Natural killer cell (primary cell): ENCODE data around the gene ABCC8. TPM values are rescaled to one million over a fixed set of nuclear protein-coding genes. Genes with fewer than 3 reads are reported as not detected.

Experiments
- ATAC-seq, 3 donors: fragments of 150-1000 bp in 2 of 3; fragments of 200-7000 bp in 1 of 3; cut with Tn5 transposase; 1 replicate in 1 of 3; 2 replicates in 2 of 3; pipeline ENCODE4 v1.10.0; 2021; ENCODE audit warnings: mild to moderate bottlenecking in 2 of 3, moderate library complexity in 2 of 3
- DNase-seq, 2 donors: peaks; one replicate each; pipeline versions ENCODE4 v3.0.0 to v3.0.0-alpha.2; 2013 to 2021; ENCODE audit warnings: mixed read lengths in 1 of 2
- H3K27ac ChIP-seq: one replicate; pipeline ENCODE4 v1.5.1; 2013; ENCODE audit warnings: mild to moderate bottlenecking, low read length
- H3K27me3 ChIP-seq: one replicate; pipeline ENCODE4 v1.6.1; 2013; ENCODE audit warnings: low read length; ENCODE audit not compliant: control insufficient read depth, insufficient read depth
- H3K36me3 ChIP-seq: one replicate; pipeline ENCODE4 v1.6.1; 2013; ENCODE audit warnings: low read length; ENCODE audit not compliant: control insufficient read depth, insufficient read depth
- H3K4me1 ChIP-seq: one replicate; pipeline ENCODE4 v1.6.1; 2013; ENCODE audit warnings: low read length; ENCODE audit not compliant: control insufficient read depth, insufficient read depth
- H3K4me3 ChIP-seq: one replicate; pipeline ENCODE4 v1.5.1; 2013; ENCODE audit warnings: low read length
- H3K9me3 ChIP-seq: one replicate; pipeline ENCODE4 v1.6.1; 2013; ENCODE audit warnings: low read length; ENCODE audit not compliant: control insufficient read depth, insufficient read depth
- H3K27ac Mint-ChIP-seq, 2 donors: one replicate each; pipeline ENCODE4 v1.8.0; 2022; ENCODE audit warnings: mild to moderate bottlenecking in 2 of 2, mixed read lengths in 2 of 2, moderate library complexity in 1 of 2
- H3K27me3 Mint-ChIP-seq, 2 donors: one replicate each; pipeline ENCODE4 v1.8.0; 2022; ENCODE audit warnings: low read depth in 2 of 2, mixed read lengths in 2 of 2
- H3K36me3 Mint-ChIP-seq: one replicate; pipeline ENCODE4 v1.8.0; 2022; ENCODE audit warnings: mixed read lengths
- H3K4me1 Mint-ChIP-seq, 2 donors: one replicate each; pipeline ENCODE4 v1.8.0; 2022; ENCODE audit warnings: mixed read lengths in 2 of 2
- H3K4me3 Mint-ChIP-seq: one replicate; pipeline ENCODE4 v1.8.0; 2022; ENCODE audit warnings: mild to moderate bottlenecking, moderate library complexity, mixed read lengths
- H3K9me3 Mint-ChIP-seq, 2 donors: one replicate each; pipeline ENCODE4 v1.8.0; 2022; ENCODE audit warnings: mixed read lengths in 2 of 2
- WGBS: methylation state at CpG from one replicate; pipeline ENCODE4 v1.1.7; 2013; ENCODE audit warnings: missing lambda C conversion rate; ENCODE audit not compliant: insufficient coverage; 5-methylcytosine and 5-hydroxymethylcytosine counted together
- intact Hi-C: fragments of 100-400 bp; cut with micrococcal nuclease; formaldehyde crosslinking; loops from one replicate; pipeline ENCODE4 v1.14.2; 2022
- total RNA-seq, 4 donors: library from RNA; stranded (reverse); fragments of 120-200 nt in 1 of 4; gene quantifications; one replicate each; pipeline versions ENCODE4 v1.2.3 to v1.2.4, GENCODE V29; 2013 to 2022
- TF ChIP-seq, protein P1 (sequence below): fragments of 200-600 bp; IDR thresholded peaks from one replicate; pipeline ENCODE4 v1.8.0; 2022; ENCODE audit warnings: antibody characterized with exemption

ABCC8 gene
- total RNA-seq, 3 donors from 2014 or later (not counting 1 experiment from before 2014, with no cell fraction given): not detected

- intact Hi-C loops: loop anchor here (5.0 to 10.0 kb wide), 2 partner anchors 118 to 146 kb away; partner anchors contain the start of gene PIK3C2A
- Histone ChIP-seq H3K4me1 (peaks cover 20% of the 10 kb centered on the region), H3K27me3 (no peaks in the 10 kb centered on the region), H3K27ac (peak overlapping the region; percentile 37), H3K36me3 (no peaks in the 10 kb centered on the region), H3K9me3 (no peaks in the 10 kb centered on the region), H3K4me3 (peak overlapping the region; percentile 41)
- TF ChIP-seq, protein P1, sequence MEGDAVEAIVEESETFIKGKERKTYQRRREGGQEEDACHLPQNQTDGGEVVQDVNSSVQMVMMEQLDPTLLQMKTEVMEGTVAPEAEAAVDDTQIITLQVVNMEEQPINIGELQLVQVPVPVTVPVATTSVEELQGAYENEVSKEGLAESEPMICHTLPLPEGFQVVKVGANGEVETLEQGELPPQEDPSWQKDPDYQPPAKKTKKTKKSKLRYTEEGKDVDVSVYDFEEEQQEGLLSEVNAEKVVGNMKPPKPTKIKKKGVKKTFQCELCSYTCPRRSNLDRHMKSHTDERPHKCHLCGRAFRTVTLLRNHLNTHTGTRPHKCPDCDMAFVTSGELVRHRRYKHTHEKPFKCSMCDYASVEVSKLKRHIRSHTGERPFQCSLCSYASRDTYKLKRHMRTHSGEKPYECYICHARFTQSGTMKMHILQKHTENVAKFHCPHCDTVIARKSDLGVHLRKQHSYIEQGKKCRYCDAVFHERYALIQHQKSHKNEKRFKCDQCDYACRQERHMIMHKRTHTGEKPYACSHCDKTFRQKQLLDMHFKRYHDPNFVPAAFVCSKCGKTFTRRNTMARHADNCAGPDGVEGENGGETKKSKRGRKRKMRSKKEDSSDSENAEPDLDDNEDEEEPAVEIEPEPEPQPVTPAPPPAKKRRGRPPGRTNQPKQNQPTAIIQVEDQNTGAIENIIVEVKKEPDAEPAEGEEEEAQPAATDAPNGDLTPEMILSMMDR: no peak
- H3K4me3 Mint-ChIP-seq: peak overlapping the region; percentile 93
- WGBS: under 1% methylated on average over 69 of the region's 69 CpGs
- peak overlapping the region; percentile 88 for H3K27ac Mint-ChIP-seq
- H3K4me1 Mint-ChIP-seq: peaks cover 36 to 38% of the 10 kb centered on the region in 2 donors
- no peaks in the 10 kb centered on the region for H3K36me3 Mint-ChIP-seq
- DNase-seq (peak; percentile 53 to 71), ATAC-seq (peak; percentile 41 to 61 (median 47))
- H3K27me3 Mint-ChIP-seq: no peaks in the 10 kb centered on the region
- no peaks in the 10 kb centered on the region for H3K9me3 Mint-ChIP-seq
These were observed 123.5 kb downstream of the ABCC8 start for GRCh38 chr11:17352950-17353820.

DNA sequence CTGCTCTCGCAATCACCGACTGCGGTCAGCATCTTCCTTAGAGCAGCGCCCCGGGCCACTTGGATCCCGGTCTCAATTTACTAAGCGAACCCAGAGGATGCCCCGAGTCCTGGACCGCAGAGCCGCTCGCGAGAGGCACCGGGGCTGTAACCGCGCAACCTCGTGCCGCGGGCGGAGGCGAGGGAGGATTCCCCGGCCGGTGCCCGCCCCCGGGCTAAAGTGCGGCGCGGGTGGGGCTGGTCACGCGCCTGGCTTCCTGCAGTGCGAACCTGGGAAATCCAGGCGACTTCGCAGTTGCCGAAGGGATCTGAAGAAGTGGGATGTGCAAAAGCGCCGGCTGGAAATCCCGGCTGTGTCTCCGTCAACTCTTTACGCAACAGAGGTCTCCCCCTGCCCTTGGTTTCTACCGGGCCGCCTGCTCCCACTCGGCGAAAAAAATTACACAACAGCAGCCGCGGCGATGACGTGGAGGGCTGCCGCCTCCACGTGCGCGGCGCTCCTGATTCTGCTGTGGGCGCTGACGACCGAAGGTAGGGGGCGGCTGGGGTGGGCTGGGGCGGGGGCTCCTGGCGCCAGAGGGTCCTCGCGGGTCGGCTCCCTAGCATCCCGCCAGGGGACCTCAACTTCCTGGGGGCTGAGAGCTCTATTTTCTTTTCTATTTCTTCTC, 125.0 kb downstream of the ABCC8 start, which contains the start of gene NCR3LG1:
TSS of gene NCR3LG1 (plus strand) at position 291 of the 667 bp plus-strand sequence. CDS start at position 461, 170 bp downstream.
- Histone ChIP-seq H3K27ac (peak within 1 kb of the TSS; percentile 37), H3K27me3 (no peaks in the 10 kb centered on the region), H3K9me3 (no peaks in the 10 kb centered on the region), H3K4me1 (peaks cover 20% of the 10 kb centered on the region), H3K4me3 (peak within 1 kb of the TSS; percentile 41), H3K36me3 (no peaks in the 10 kb centered on the region)
- Mint-ChIP-seq H3K27me3 (no peaks in the 10 kb centered on the region), H3K4me3 (peak within 1 kb of the TSS; percentile 93), H3K9me3 (no peaks in the 10 kb centered on the region), H3K36me3 (no peaks in the 10 kb centered on the region), H3K4me1 (peaks cover 36 to 38% of the 10 kb centered on the region in 2 donors), H3K27ac (peak within 1 kb of the TSS; percentile 88)
- intact Hi-C loops: loop anchor here (1.0 to 10.0 kb wide), 3 partner anchors 75 to 144 kb away; partner anchors contain the start of genes NUCB2 and PIK3C2A
- DNase-seq (peak; percentile 69 to 87), ATAC-seq (peak; percentile 68 to 79 (median 76))
- TF ChIP-seq, protein P1: no peak
- WGBS: under 1% methylated on average over 61 of the region's 61 CpGs

- H3K4me3 ChIP-seq: peak overlapping the region; percentile 41
- DNase-seq: no peak
- H3K9me3 Mint-ChIP-seq: no peaks in the 10 kb centered on the region
These were observed 125.5 kb downstream of the ABCC8 start for GRCh38 chr11:17351172-17351509.

More at GRCh38 chr11:17351172-17351509, 125.5 kb downstream of the ABCC8 start:
- TF ChIP-seq, protein P1: no peak
- no peaks in the 10 kb centered on the region for H3K36me3 ChIP-seq
- no peak for ATAC-seq
- H3K9me3 ChIP-seq: no peaks in the 10 kb centered on the region
- Mint-ChIP-seq H3K27me3 (no peaks in the 10 kb centered on the region), H3K36me3 (no peaks in the 10 kb centered on the region), H3K27ac (peak overlapping the region; percentile 88), H3K4me1 (peaks cover 36 to 38% of the 10 kb centered on the region in 2 donors), H3K4me3 (peak overlapping the region; percentile 93)
- no peak overlapping the region for H3K27ac ChIP-seq
- 17% methylated on average over 12 of the region's 12 CpGs for WGBS
- H3K4me1 ChIP-seq: peaks cover 20% of the 10 kb centered on the region
- intact Hi-C loops: loop anchor here (1.0 to 10.0 kb wide), 3 partner anchors 75 to 144 kb away; partner anchors contain the start of genes NUCB2 and PIK3C2A
- no peaks in the 10 kb centered on the region for H3K27me3 ChIP-seq
